HepG2 (cell line): Measurements from ENCODE around the gene DND1. TPM values are rescaled to one million over a fixed set of nuclear protein-coding genes. Genes with fewer than 3 reads are reported as not detected.

ENCODE experiments used
- EEA1 ChIP-seq: sonication (generic); formaldehyde crosslinking; IDR thresholded peaks from 2 replicates; pipeline ENCODE4 v1.5.1; 2020; ENCODE audit warnings: mild to moderate bottlenecking, missing genetic modification reagents, borderline replicate concordance
- PAX8 ChIP-seq: sonication (generic); formaldehyde crosslinking; IDR thresholded peaks from 2 replicates; pipeline ENCODE4 v1.8.0; 2022; ENCODE audit warnings: mild to moderate bottlenecking, missing genetic modification reagents, borderline replicate concordance
- SNAPC4 ChIP-seq: sonication (generic); formaldehyde crosslinking; IDR thresholded peaks from 2 replicates; pipeline ENCODE4 v1.4.0; 2020; ENCODE audit warnings: mild to moderate bottlenecking, missing genetic modification reagents
- SNRNP70 ChIP-seq: fragments of 200-400 bp; formaldehyde crosslinking; IDR thresholded peaks from 2 replicates; pipeline ENCODE4 v1.6.1; 2017; ENCODE audit warnings: mild to moderate bottlenecking, low read depth, low read length, moderate library complexity
- ZFP41 ChIP-seq: sonication (generic); formaldehyde crosslinking; IDR thresholded peaks from 2 replicates; pipeline ENCODE4 v1.4.0; 2020; ENCODE audit warnings: mild to moderate bottlenecking, missing genetic modification reagents, borderline replicate concordance
- ZNF800 ChIP-seq: sonication (generic); formaldehyde crosslinking; IDR thresholded peaks from 2 replicates; pipeline ENCODE4 v1.4.0; 2020; ENCODE audit warnings: missing genetic modification reagents
- polyA plus RNA-seq, 8 experiments: library from polyadenylated mRNA; depleted of rRNA in 3 of 8; stranded (reverse) in 7 of 8; unstranded in 1 of 8; fragments of >200 nt; fragmentation: Illumina TruSeq in 4 of 8; extraction: Trizol in 4 of 8; gene quantifications; 2 replicates each; pipeline versions ENCODE4 v1.2.1 to v1.2.3, GENCODE V29; 2011 to 2016; ENCODE audit warnings: low read depth in 4 of 8, missing spikeins in 1 of 8, mixed read lengths in 1 of 8; ENCODE audit not compliant: insufficient read depth in 1 of 8
- total RNA-seq, 5 experiments: library from RNA; depleted of rRNA; stranded (reverse); fragments of >200 nt; fragmentation: Illumina TruSeq; extraction: Trizol; gene quantifications; 2 replicates each; pipeline ENCODE4 v1.2.3, GENCODE V29; 2016; ENCODE audit warnings: low read depth in 1 of 5
- TF ChIP-seq, protein P1 (sequence below): sonication (generic); formaldehyde crosslinking; IDR thresholded peaks from 2 replicates; pipeline ENCODE4 v1.9.0; 2022; ENCODE audit warnings: low read depth, missing genetic modification reagents
- TF ChIP-seq, protein P2 (sequence below): sonication (generic); formaldehyde crosslinking; IDR thresholded peaks from 2 replicates; pipeline ENCODE4 v1.4.0; 2020; ENCODE audit warnings: mild to moderate bottlenecking, low read depth, missing genetic modification reagents
- TF ChIP-seq, protein P3 (sequence below): sonication (generic); formaldehyde crosslinking; IDR thresholded peaks from 2 replicates; pipeline ENCODE4 v1.4.0; 2020; ENCODE audit warnings: missing genetic modification reagents, borderline replicate concordance
- TF ChIP-seq, protein P4 (sequence below), 2 experiments: sonication (generic) in 1 of 2; formaldehyde crosslinking in 1 of 2; IDR thresholded peaks; 2 replicates each; pipeline versions ENCODE4 v1.4.0 to v1.6.1; 2016 to 2020; ENCODE audit warnings: borderline replicate concordance in 1 of 2, low read depth in 1 of 2, mild to moderate bottlenecking in 1 of 2, missing genetic modification reagents in 1 of 2

The DND1 gene
- total and polyA plus RNA-seq, 2 of the 13 experiments (the other 11 are each of a cell fraction or from before 2014, with no cell fraction given): 0.48 to 0.55 TPM

- TF ChIP-seq SNAPC4 (no peak), ZFP41 (CRISPR knock-in tag) (no peak; the same call in 1 of the 2 replicates), SNRNP70 (no peak), PAX8 (no peak), EEA1 (peak; percentile 71; the same call in 1 of the 2 replicates), ZNF800 (CRISPR knock-in tag) (no peak)
- TF ChIP-seq, protein P1, sequence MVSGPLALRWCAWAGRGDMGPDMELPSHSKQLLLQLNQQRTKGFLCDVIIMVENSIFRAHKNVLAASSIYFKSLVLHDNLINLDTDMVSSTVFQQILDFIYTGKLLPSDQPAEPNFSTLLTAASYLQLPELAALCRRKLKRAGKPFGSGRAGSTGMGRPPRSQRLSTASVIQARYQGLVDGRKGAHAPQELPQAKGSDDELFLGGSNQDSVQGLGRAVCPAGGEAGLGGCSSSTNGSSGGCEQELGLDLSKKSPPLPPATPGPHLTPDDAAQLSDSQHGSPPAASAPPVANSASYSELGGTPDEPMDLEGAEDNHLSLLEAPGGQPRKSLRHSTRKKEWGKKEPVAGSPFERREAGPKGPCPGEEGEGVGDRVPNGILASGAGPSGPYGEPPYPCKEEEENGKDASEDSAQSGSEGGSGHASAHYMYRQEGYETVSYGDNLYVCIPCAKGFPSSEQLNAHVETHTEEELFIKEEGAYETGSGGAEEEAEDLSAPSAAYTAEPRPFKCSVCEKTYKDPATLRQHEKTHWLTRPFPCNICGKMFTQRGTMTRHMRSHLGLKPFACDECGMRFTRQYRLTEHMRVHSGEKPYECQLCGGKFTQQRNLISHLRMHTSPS (CRISPR knock-in tag): no peak
- TF ChIP-seq, protein P2, sequence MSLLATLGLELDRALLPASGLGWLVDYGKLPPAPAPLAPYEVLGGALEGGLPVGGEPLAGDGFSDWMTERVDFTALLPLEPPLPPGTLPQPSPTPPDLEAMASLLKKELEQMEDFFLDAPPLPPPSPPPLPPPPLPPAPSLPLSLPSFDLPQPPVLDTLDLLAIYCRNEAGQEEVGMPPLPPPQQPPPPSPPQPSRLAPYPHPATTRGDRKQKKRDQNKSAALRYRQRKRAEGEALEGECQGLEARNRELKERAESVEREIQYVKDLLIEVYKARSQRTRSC (CRISPR knock-in tag): no peak
- TF ChIP-seq, protein P3, sequence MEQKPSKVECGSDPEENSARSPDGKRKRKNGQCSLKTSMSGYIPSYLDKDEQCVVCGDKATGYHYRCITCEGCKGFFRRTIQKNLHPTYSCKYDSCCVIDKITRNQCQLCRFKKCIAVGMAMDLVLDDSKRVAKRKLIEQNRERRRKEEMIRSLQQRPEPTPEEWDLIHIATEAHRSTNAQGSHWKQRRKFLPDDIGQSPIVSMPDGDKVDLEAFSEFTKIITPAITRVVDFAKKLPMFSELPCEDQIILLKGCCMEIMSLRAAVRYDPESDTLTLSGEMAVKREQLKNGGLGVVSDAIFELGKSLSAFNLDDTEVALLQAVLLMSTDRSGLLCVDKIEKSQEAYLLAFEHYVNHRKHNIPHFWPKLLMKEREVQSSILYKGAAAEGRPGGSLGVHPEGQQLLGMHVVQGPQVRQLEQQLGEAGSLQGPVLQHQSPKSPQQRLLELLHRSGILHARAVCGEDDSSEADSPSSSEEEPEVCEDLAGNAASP (CRISPR knock-in tag): peak; percentile 100
- TF ChIP-seq, protein P4, sequence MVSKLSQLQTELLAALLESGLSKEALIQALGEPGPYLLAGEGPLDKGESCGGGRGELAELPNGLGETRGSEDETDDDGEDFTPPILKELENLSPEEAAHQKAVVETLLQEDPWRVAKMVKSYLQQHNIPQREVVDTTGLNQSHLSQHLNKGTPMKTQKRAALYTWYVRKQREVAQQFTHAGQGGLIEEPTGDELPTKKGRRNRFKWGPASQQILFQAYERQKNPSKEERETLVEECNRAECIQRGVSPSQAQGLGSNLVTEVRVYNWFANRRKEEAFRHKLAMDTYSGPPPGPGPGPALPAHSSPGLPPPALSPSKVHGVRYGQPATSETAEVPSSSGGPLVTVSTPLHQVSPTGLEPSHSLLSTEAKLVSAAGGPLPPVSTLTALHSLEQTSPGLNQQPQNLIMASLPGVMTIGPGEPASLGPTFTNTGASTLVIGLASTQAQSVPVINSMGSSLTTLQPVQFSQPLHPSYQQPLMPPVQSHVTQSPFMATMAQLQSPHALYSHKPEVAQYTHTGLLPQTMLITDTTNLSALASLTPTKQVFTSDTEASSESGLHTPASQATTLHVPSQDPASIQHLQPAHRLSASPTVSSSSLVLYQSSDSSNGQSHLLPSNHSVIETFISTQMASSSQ (IDR thresholded peaks at IDR 0.05; ENCODE audit: low read depth): no peak
- TF ChIP-seq, protein P4 (CRISPR knock-in tag; IDR thresholded peaks at IDR 0.05; ENCODE audit: borderline replicate concordance): peak; percentile 44; the same call in 1 of the 2 replicates
These were observed 34.0 kb downstream of the DND1 start, which contains the start of gene TMCO6 (continued) for GRCh38 chr5:140639148-140639981.
